NOMO-1 treated with dmso at 0.1 percent for 144 hours (cell line): ENCODE results near the gene CHM.
"Not testable (repeated sequence)": the region's sequence is repeated elsewhere in the genome, so short reads cannot be mapped to it uniquely, and the experiment has no call there.

ENCODE experiments used
- DNase-seq: peaks from one replicate; lab custom pipeline; 2025; ENCODE audit not compliant: unreplicated experiment; lab: John Stamatoyannopoulos, UW

CHM gene

GRCh38 chrX:85998954-85999353 lies 48.4 kb downstream of the CHM start:
- no peak for DNase-seq

DNA sequence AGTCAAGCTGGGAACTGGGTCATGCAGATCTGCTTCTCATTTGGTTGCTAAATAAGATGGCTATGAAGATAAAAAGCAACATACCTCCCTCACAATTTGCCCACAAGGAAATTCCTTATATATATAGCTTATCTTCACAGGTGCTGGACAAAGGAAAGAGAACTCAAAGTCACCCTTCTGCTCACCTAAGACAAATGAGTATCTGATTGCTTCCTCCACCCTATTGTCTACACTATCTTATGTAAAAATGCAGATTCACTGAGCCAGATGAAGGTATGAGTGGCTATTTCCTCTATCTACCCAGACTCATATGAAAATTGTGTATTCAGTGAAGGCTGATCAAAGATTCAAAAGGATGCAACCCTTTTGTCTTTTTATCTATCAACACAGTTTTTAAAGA lies 50.8 kb downstream of the CHM start:
- DNase-seq = no peak

DNA sequence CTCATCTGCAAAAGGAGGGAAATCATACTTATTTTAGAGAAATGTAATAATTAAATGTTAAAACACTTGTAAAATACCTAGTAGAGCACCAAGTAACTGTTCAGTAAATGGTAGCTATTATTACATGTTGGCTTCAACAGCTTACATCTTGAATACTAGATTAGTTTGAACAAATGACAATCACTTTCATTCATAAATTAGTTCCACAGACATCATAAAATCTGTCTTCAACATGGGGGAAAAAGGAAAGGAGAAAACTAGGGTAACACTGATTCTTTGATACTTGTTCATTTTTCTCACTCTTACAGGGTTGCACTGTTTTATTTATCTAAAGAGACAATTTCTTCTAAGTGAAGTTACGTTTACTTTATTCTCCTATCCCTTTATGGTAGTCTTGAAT lies 51.7 kb downstream of the CHM start:
- no peak for DNase-seq

- no peak for DNase-seq
Observed at GRCh38 chrX:85994797-85995196, 52.6 kb downstream of the CHM start.

DNA sequence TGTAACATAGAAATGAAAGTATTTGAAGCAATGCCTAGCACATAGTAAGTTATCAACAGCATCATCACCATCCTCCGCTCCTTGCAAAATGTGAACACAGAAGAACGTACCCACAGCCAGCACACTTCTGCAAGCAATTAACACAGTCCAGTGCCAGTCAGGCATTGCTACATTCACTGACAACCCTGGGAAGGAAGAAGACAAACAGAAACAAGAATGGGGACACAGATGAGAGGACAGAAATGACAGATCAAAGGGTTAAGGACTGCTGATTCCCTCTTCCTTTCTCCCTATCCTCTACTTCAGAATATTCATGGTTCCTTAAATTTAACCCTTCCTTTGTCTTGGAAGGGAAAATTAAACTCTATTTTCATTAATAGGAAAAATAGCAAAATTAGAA lies 53.1 kb downstream of the CHM start:
- DNase-seq = no peak

GRCh38 chrX:85993539-85994197 lies 53.7 kb downstream of the CHM start:
- no peak for DNase-seq

DNA sequence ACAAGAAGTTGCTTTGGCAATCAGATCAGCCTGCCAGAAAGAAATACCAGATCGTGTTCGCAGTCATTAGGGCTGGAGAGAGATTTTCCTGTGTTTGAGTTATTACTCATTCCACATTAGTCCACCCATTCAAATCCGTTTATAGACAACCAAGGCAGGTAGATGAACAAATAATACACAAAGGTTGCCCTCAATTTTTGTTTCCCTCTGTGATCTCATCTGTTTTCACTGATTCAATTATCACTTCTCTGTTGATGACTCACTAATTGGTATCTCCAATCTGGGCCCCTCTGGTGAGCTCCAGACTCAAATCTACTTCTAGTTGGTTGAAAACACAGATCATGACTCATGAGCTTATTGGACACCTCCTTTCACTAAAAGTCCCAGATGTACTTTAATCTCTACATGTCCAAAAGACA lies 54.5 kb downstream of the CHM start:
- no peak for DNase-seq

- DNase-seq = no peak
Observed at GRCh38 chrX:85988353-85988752, 59.0 kb downstream of the CHM start.

- no peak for DNase-seq
Observed at GRCh38 chrX:85980286-85980685, 67.1 kb downstream of the CHM start.

DNA sequence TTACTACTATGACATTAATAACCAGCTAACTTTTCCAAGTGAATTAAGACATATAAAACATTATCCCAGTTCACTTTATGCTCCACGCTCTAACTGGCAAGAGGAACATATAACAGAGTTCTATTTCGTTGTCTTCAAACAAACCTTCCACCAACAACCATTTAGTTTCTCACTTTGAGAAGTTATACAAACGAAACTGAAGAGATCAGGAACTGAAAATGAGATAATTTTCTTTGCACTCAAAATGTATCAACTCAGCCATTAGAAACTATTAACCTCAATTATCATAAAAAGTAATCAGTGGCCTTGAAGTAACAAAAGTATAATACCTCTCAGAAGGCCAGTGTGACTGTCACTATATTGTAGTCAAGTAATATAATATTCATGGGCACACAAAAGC lies 70.1 kb downstream of the CHM start:
- DNase-seq = no peak

- not testable (repeated sequence) for DNase-seq
Observed at GRCh38 chrX:85972351-85972750, 75.0 kb downstream of the CHM start.

GRCh38 chrX:85964744-85965143 lies 82.6 kb downstream of the CHM start:
- DNase-seq = no peak

DNA sequence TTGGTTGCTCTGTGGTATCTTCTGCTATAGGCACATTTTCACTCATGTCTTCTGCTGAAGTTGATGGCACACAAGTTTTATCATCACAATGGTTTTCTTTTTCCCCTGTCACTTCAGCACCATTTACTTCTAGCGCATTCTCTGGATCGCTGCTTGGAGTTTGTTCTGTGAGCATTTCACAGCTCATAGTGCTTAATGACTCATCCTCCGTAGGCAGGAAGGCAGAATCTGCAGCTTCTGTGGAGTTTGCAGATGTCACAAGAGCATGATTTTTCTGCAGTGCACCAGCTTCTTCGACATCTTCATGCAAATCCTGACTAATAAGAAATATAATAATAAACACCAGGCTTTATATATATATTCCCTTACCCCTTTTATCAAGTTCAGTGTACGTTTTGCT lies 83.6 kb downstream of the CHM start:
- DNase-seq = no peak

GRCh38 chrX:85955510-85955909 lies 91.8 kb downstream of the CHM start:
- DNase-seq = no peak

DNA sequence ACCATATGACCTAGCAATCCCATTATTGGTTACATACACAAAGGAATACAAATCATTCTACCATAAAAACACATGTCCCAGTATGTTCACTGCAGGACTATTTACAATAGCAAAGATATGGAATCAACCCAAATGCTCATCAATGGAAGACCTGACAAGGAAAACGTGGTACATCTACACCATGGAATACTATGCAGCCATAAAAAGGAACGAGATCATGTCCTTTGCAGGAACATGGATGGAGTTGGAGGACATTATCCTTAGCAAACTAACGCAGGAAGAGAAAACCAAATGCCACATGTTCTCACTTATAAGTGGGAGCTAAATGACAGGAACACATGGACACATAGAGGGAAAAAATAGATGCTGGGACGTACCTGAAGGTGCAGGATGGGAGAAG lies 102.6 kb downstream of the CHM start:
- DNase-seq = not testable (repeated sequence)

DNA sequence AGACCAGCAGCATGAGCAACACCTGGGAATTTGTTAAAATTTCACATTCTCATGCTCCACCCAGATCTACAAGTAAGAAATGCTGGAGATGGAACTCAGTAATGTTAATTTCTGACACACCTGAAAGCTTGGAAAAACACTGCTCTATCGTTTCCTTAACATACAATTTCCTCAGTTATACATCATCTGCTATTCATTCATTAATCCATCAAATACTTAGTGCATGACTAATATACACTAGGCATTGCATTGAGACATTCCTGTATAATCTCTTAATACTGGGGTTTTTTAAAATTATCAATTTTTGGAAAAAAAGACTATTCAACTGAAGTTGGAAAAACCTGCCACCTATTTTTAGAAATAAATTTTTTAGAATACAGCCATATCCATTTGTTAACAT lies 106.1 kb downstream of the CHM start:
- DNase-seq = no peak

- DNase-seq = not testable (repeated sequence)
Observed at GRCh38 chrX:85939942-85940341, 107.4 kb downstream of the CHM start.

- not testable (repeated sequence) for DNase-seq
Observed at GRCh38 chrX:85934399-85934798, 113.0 kb downstream of the CHM start.

GRCh38 chrX:85930099-85930498 lies 117.3 kb downstream of the CHM start:
- no peak for DNase-seq

DNA sequence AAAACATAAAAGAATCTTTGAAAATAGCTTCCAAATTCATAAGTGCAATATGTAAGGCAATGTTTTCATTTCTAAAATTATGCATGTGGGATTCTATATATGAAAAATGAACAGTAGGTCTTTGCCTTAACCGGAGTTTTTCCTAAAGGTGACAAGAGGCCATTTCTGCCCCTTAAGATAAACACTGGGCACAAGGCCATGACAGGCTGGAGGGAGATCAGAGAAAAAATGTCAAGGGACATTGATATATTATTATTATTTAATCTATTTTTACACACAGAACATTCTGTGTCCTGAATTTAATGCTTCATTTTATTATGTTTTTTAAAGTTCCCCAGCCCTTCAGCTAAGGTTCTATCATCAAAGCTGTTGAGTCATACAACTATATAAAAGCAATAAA lies 118.8 kb downstream of the CHM start:
- no peak for DNase-seq

GRCh38 chrX:85927740-85928139 lies 119.6 kb downstream of the CHM start:
- no peak for DNase-seq

DNA sequence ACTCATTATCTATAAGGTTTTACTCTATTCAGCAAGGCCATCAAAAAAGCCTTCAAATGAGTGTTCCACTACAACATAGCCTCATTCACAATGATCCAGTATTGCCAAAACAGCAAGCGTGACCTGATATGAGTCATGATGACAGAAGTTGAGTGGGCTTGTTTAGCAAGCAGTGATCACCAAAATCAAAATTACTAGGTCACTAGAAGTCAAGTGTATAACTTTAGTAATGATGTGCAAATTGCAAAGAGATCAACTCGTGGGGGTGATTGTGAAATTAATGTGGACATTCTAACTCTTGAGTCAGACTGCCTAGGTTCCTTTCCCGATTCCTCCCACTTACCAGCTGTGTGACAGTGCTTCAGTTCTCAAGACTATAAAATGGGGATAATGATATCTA lies 124.5 kb downstream of the CHM start:
- no peak for DNase-seq

- DNase-seq = not testable (repeated sequence)
Observed at GRCh38 chrX:85916656-85917280, 130.6 kb downstream of the CHM start.
